Endothelial cell of umbilical vein (primary cell): Measurements from ENCODE around the gene ABCA2. TPM values are rescaled to one million over a fixed set of nuclear protein-coding genes. Genes with fewer than 3 reads are reported as not detected.

ENCODE experiments used
- BruUV-seq: library from RNA; stranded (reverse); fragments of 400-500 nt; replicated peaks from 2 replicates; lab custom pipeline; 2021; lab: Mats Ljungman, UMichigan
- CTCF ChIA-PET: fragments of 300-600, 350-600 bp; sonication (Branson Sonifier 250); formaldehyde crosslinking; loops from one replicate; lab custom pipeline; 2021; ENCODE audit warnings: antibody characterized with exemption, inconsistent platforms; lab: Charles Lee
- POLR2A ChIA-PET: fragments of 300-600, 350-600 bp; sonication (Branson Sonifier 250); formaldehyde crosslinking; loops from one replicate; lab custom pipeline; 2021; ENCODE audit warnings: antibody characterized with exemption, inconsistent platforms; lab: Charles Lee
- DNase-seq: peaks from one replicate; pipeline ENCODE4 v3.0.0-alpha.2; 2011; ENCODE audit warnings: low read depth, low spot score
- FAIRE-seq: peaks from 2 replicates; lab custom pipeline; 2011; peaks lifted over from hg19 to GRCh38; lab: Jason Lieb, UNC
- H2AFZ ChIP-seq: 2 replicates; pipeline ENCODE4 v1.6.0; 2012; ENCODE audit warnings: low read depth, low read length, control low read depth, inconsistent platforms
- H3K27ac ChIP-seq: 2 replicates; pipeline ENCODE4 v1.5.1; 2011; ENCODE audit warnings: low read depth, mild to moderate bottlenecking, control low read depth, low read length, moderate library complexity; ENCODE audit not compliant: insufficient read depth
- H3K27me3 ChIP-seq, 2 experiments: 2 replicates each; pipeline versions ENCODE4 v1.6.0 to v1.6.1; 2011; ENCODE audit warnings: low read length in 2 of 2, mixed read lengths in 1 of 2; ENCODE audit not compliant: control insufficient read depth in 2 of 2, insufficient read depth in 2 of 2
- H3K36me3 ChIP-seq, 2 experiments: 2 replicates in 1 of 2; 3 replicates in 1 of 2; pipeline ENCODE4 v1.5.1; 2011; ENCODE audit warnings: low read length in 2 of 2, mild to moderate bottlenecking in 1 of 2, moderate library complexity in 1 of 2; ENCODE audit not compliant: control insufficient read depth in 2 of 2, insufficient read depth in 2 of 2; ENCODE audit errors: extremely low read depth in 1 of 2
- H3K4me1 ChIP-seq: 3 replicates; pipeline ENCODE4 v1.5.1; 2011; ENCODE audit warnings: mild to moderate bottlenecking, low read length; ENCODE audit not compliant: control insufficient read depth, insufficient read depth; ENCODE audit errors: extremely low read depth
- H3K4me2 ChIP-seq: 2 replicates; pipeline ENCODE4 v1.6.1; 2011; ENCODE audit warnings: low read length, control low read depth, mixed read lengths; ENCODE audit not compliant: insufficient read depth
- H3K4me3 ChIP-seq, 3 experiments: fragments of 200-600 bp in 1 of 3; sonication (generic), shearing (Covaris generic) in 1 of 3; replicated peaks in 1 of 3; 2 replicates each; pipeline ENCODE4 v1.5.1; 2011 to 2016; ENCODE audit warnings: control low read depth in 3 of 3, low read length in 3 of 3, mild to moderate bottlenecking in 2 of 3, inconsistent platforms in 1 of 3, low read depth in 1 of 3, moderate library complexity in 1 of 3; ENCODE audit not compliant: insufficient read depth in 1 of 3
- H3K79me2 ChIP-seq: 2 replicates; pipeline ENCODE4 v1.6.0; 2012; ENCODE audit warnings: low read length, inconsistent platforms; ENCODE audit not compliant: control insufficient read depth, insufficient read depth
- H3K9ac ChIP-seq: replicated peaks from 2 replicates; pipeline ENCODE3; 2011; ENCODE audit warnings: low read length, control low read depth; ENCODE audit not compliant: insufficient read depth; ENCODE audit errors: extremely low read depth
- H3K9me1 ChIP-seq: replicated peaks from 3 replicates; pipeline ENCODE4 v1.6.0; 2011; ENCODE audit warnings: mild to moderate bottlenecking, low read length; ENCODE audit not compliant: control insufficient read depth, insufficient read depth; ENCODE audit errors: extremely low read depth
- H3K9me3 ChIP-seq: replicated peaks from 2 replicates; pipeline ENCODE4 v1.5.1; 2012; ENCODE audit warnings: low read length, inconsistent platforms; ENCODE audit not compliant: control insufficient read depth, insufficient read depth
- H4K20me1 ChIP-seq: replicated peaks from 2 replicates; pipeline ENCODE3; 2011; ENCODE audit warnings: mild to moderate bottlenecking, low read length; ENCODE audit not compliant: control insufficient read depth, insufficient read depth; ENCODE audit errors: extremely low read depth
- CTCF ChIP-seq, 2 donors: IDR thresholded peaks; 1 replicate in 1 of 2; 2 replicates in 1 of 2; pipeline ENCODE4 v1.5.1; 2011; ENCODE audit warnings: low read length in 2 of 2, mild to moderate bottlenecking in 2 of 2, moderate library complexity in 2 of 2, control low read depth in 1 of 2, inconsistent platforms in 1 of 2, low read depth in 1 of 2; ENCODE audit not compliant: insufficient read depth in 1 of 2; ENCODE audit errors: extremely low read depth in 1 of 2
- EZH2 ChIP-seq: IDR thresholded peaks from 2 replicates; pipeline ENCODE4 v1.6.1; 2012; ENCODE audit warnings: borderline replicate concordance, low read depth, mild to moderate bottlenecking, moderate library complexity, low read length, inconsistent platforms; ENCODE audit not compliant: severe bottlenecking
- FOS ChIP-seq: IDR thresholded peaks from 2 replicates; pipeline ENCODE4 v1.6.1; 2011; ENCODE audit warnings: mild to moderate bottlenecking, low read length, moderate library complexity, borderline replicate concordance; ENCODE audit not compliant: insufficient read depth
- GATA2 ChIP-seq: IDR thresholded peaks from 2 replicates; pipeline ENCODE4 v1.7.0; 2011; ENCODE audit warnings: low read depth, mild to moderate bottlenecking, moderate library complexity, mixed read lengths, low read length; ENCODE audit not compliant: insufficient read length, insufficient read depth
- JUN ChIP-seq: IDR thresholded peaks from 2 replicates; pipeline ENCODE4 v1.6.1; 2011; ENCODE audit warnings: borderline replicate concordance, low read depth; ENCODE audit not compliant: insufficient read length, insufficient read depth
- MYC ChIP-seq: IDR thresholded peaks from one replicate; pipeline ENCODE4 v1.6.1; 2011; ENCODE audit warnings: mild to moderate bottlenecking, low read depth, low read length
- POLR2A ChIP-seq: IDR thresholded peaks from 2 replicates; pipeline ENCODE4 v1.6.1; 2012; ENCODE audit warnings: low read depth, mild to moderate bottlenecking, control low read depth, low read length
- POLR2AphosphoS5 ChIP-seq: IDR thresholded peaks from 2 replicates; pipeline ENCODE4 v1.6.1; 2012; ENCODE audit warnings: low read depth, mild to moderate bottlenecking, control low read depth, low read length, moderate library complexity; ENCODE audit not compliant: insufficient read depth
- dilution Hi-C: fragments of 300-500 bp; cut with MboI; formaldehyde crosslinking; loops from one replicate; pipeline ENCODE4 v1.15.0; 2019; ENCODE audit warnings: low sequenced_read_pairs; ENCODE audit not compliant: extremely low pct_ligation_motif_present
- intact Hi-C: fragments of 100-400 bp; cut with micrococcal nuclease; formaldehyde crosslinking; loops from one replicate; pipeline ENCODE4 v1.10.0; 2022
- polyA plus RNA-seq, 4 experiments: library from polyadenylated mRNA; depleted of rRNA in 3 of 4; stranded (reverse) in 3 of 4; unstranded in 1 of 4; fragments of >200 nt; gene quantifications; 2 replicates each; pipeline versions ENCODE4 v1.2.1 to v1.2.3, GENCODE V29; 2011 to 2012; ENCODE audit warnings: missing spikeins in 1 of 4
- total RNA-seq: library from RNA; stranded (reverse); gene quantifications from 2 replicates; pipeline ENCODE4 v1.2.3, GENCODE V29; 2021
- TF ChIP-seq, protein P1 (sequence below): IDR thresholded peaks from 2 replicates; pipeline ENCODE4 v1.6.1; 2011; ENCODE audit not compliant: insufficient read depth, insufficient read length

Gene ABCA2
- total and polyA plus RNA-seq, 2 donors (not counting 3 experiments of a cell fraction or from before 2014, with no cell fraction given), result 20.0 to 29.1 TPM

DNA sequence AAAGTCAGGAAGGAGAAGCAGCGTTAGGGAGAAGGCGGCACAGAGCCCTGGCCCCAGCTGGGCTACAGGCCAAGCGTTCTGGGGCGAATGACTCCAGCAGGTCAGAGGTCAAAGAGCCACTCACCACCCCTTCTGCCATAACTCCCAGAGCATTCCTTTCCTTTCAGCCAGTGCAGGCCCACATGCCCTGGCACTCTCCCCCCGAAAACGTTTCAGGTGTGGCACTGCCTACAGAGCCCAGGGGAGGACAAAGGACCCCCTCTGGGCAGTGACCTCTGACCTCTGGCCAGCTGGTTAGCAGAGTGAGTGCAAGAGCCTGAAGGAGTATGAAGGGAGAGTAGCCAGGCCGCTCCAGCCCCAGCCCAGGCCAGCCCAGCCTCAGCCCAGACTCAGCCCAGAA, 4.9 kb downstream of the ABCA2 start:
- Histone ChIP-seq H3K27ac (no peak overlapping the region), H3K4me2 (no peak overlapping the region), H3K4me1 (peaks cover 4% of the 10 kb centered on the region), H2AFZ (no peak overlapping the region), H3K36me3 (no peaks in the 10 kb centered on the region), H3K27me3 (no peaks in the 10 kb centered on the region), H3K9ac (no peak overlapping the region), H3K9me1 (no peaks in the 10 kb centered on the region), H4K20me1 (no peaks in the 10 kb centered on the region), H3K79me2 (no peaks in the 10 kb centered on the region), H3K4me3 (no peak overlapping the region), H3K9me3 (no peaks in the 10 kb centered on the region)
- intact Hi-C loops (no loop called here), dilution Hi-C loops (no loop called here)
- no TSS peak for BruUV-seq
- DNase-seq, result no peak
- ChIA-PET CTCF (interaction anchor here (1.3 kb wide), 1 partner anchor 12 kb away, joined by 3 read pairs; no protein-coding TSS in a partner anchor), POLR2A (no interaction called here)
- TF ChIP-seq POLR2AphosphoS5 (no peak), CTCF (IDR thresholded peaks at IDR 0.05; ENCODE audit: extremely low read depth in 1 of 2, insufficient read depth in 1 of 2, low read depth in 1 of 2, low read length in 2 of 2) (no peak), EZH2 (no peak), FOS (no peak), GATA2 (no peak), POLR2A (no peak), MYC (no peak), JUN (no peak)
- TF ChIP-seq, protein P1, sequence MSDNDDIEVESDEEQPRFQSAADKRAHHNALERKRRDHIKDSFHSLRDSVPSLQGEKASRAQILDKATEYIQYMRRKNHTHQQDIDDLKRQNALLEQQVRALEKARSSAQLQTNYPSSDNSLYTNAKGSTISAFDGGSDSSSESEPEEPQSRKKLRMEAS, result no peak
- no peak for FAIRE-seq
